ENCODE data around the gene IGF2BP2. TPM values are rescaled to one million over a fixed set of nuclear protein-coding genes. Genes with fewer than 3 reads are reported as not detected.

Gene IGF2BP2
- total and polyA plus RNA-seq, 2 of the 8 experiments (the other 6 are each of a cell fraction or from before 2014, with no cell fraction given): 7.4 to 121 TPM

GRCh38 chr3:185837414-185837813 is 12.6 kb upstream of the IGF2BP2 start (continued):
- no peak for TF ChIP-seq RNF2 (IDR thresholded peaks at IDR 0.05; ENCODE audit: borderline replicate concordance, low read depth, low read length, missing control alignments, poor library complexity, severe bottlenecking)
- no peak for TF ChIP-seq MAFK (IDR thresholded peaks at IDR 0.05; ENCODE audit: low read depth, low read length)
- no peak for TF ChIP-seq USF2 (IDR thresholded peaks at IDR 0.05; ENCODE audit: low read length)
- TF ChIP-seq EP300 (IDR thresholded peaks at IDR 0.05; ENCODE audit: borderline replicate concordance in 1 of 2, low read depth in 2 of 2, low read length in 2 of 2): no peak

All from H1 (cell line).